ENCODE results near the gene PSMA5. TPM values are rescaled to one million over a fixed set of nuclear protein-coding genes. Genes with fewer than 3 reads are reported as not detected.
"Not testable (repeated sequence)": the region's sequence is repeated elsewhere in the genome, so short reads cannot be mapped to it uniquely, and the experiment has no call there.

PSMA5 gene
- total RNA-seq, 4 donors from 2014 or later = 29.7 to 69.3 (median 50.4) TPM

- no peak for DNase-seq
- TF ChIP-seq CTCF (IDR thresholded peaks at IDR 0.05) (no peak), POLR2A (IDR thresholded peaks at IDR 0.05) (no peak)
- no peaks in the 10 kb centered on the region for H3K36me3 ChIP-seq
- no peaks in the 10 kb centered on the region for H3K9me3 ChIP-seq
- H3K4me1 ChIP-seq = no peaks in the 10 kb centered on the region
- H3K4me3 ChIP-seq = no peak overlapping the region
- H3K27me3 ChIP-seq = no peaks in the 10 kb centered on the region
- H3K27ac ChIP-seq = no peak overlapping the region
Observed at GRCh38 chr1:109457819-109458218, 31.6 kb upstream of the PSMA5 start.

- Histone ChIP-seq H3K27me3 (no peaks in the 10 kb centered on the region), H3K4me3 (no peak overlapping the region), H3K36me3 (no peaks in the 10 kb centered on the region), H3K9me3 (no peaks in the 10 kb centered on the region), H3K4me1 (no peaks in the 10 kb centered on the region), H3K27ac (no peak overlapping the region)
- TF ChIP-seq POLR2A (IDR thresholded peaks at IDR 0.05) (no peak), CTCF (IDR thresholded peaks at IDR 0.05) (no peak)
- DNase-seq = no peak
Observed at GRCh38 chr1:109454497-109455133, 28.4 kb upstream of the PSMA5 start.

GRCh38 chr1:109447524-109447923, 21.3 kb upstream of the PSMA5 start:
- H3K4me3 ChIP-seq = no peak overlapping the region
- H3K36me3 ChIP-seq = no peaks in the 10 kb centered on the region
- H3K27me3 ChIP-seq = no peaks in the 10 kb centered on the region
- no peak for DNase-seq
- H3K4me1 ChIP-seq = no peaks in the 10 kb centered on the region
- TF ChIP-seq POLR2A (IDR thresholded peaks at IDR 0.05) (no peak), CTCF (IDR thresholded peaks at IDR 0.05) (no peak)
- no peaks in the 10 kb centered on the region for H3K9me3 ChIP-seq
- no peak overlapping the region for H3K27ac ChIP-seq

GRCh38 chr1:109445949-109446695, 19.9 kb upstream of the PSMA5 start:
- not testable (repeated sequence) for H3K9me3 ChIP-seq

GRCh38 chr1:109444346-109444745, 18.1 kb upstream of the PSMA5 start:
- Histone ChIP-seq H3K4me1 (no peaks in the 10 kb centered on the region), H3K9me3 (no peaks in the 10 kb centered on the region), H3K4me3 (no peak overlapping the region), H3K27ac (no peak overlapping the region), H3K27me3 (no peaks in the 10 kb centered on the region), H3K36me3 (no peaks in the 10 kb centered on the region)
- DNase-seq = no peak
- TF ChIP-seq CTCF (IDR thresholded peaks at IDR 0.05) (no peak), POLR2A (IDR thresholded peaks at IDR 0.05) (no peak)

More at GRCh38 chr1:109445949-109446695, 19.9 kb upstream of the PSMA5 start:
- not testable (repeated sequence) for DNase-seq, H3K36me3 ChIP-seq, H3K27me3 ChIP-seq, H3K4me1 ChIP-seq, H3K4me3 ChIP-seq, H3K27ac ChIP-seq

- TF ChIP-seq CTCF (IDR thresholded peaks at IDR 0.05) = no peak
- no peak for TF ChIP-seq POLR2A (IDR thresholded peaks at IDR 0.05)
- H3K4me3 ChIP-seq = no peak overlapping the region
Observed at GRCh38 chr1:109443476-109443875, 17.2 kb upstream of the PSMA5 start.

More at GRCh38 chr1:109443476-109443875, 17.2 kb upstream of the PSMA5 start:
- Histone ChIP-seq H3K27ac (no peak overlapping the region), H3K4me1 (no peaks in the 10 kb centered on the region), H3K9me3 (no peaks in the 10 kb centered on the region), H3K27me3 (no peaks in the 10 kb centered on the region), H3K36me3 (no peaks in the 10 kb centered on the region)
- DNase-seq = no peak

Data from Peyer's patch (tissue), 4 donors.